GM13977 (cell line): ENCODE results near the gene RLF.

Experiments used
- DNase-seq: peaks from one replicate; pipeline ENCODE4 v3.0.0; 2012; ENCODE audit warnings: low spot score
- in situ Hi-C: fragments of 300-500 bp; cut with MboI; formaldehyde crosslinking; loops from one replicate; pipeline ENCODE4 v1.12.0; 2022; ENCODE audit warnings: low sequenced_read_pairs, low pct_unique_long_range_greater_than_20kb, mixed read lengths, inconsistent platforms; ENCODE audit not compliant: unreplicated experiment
- TF ChIP-seq, protein P1 (sequence below): IDR thresholded peaks from 2 replicates; pipeline ENCODE4 v1.5.1; 2012; ENCODE audit warnings: mild to moderate bottlenecking, control low read depth; ENCODE audit not compliant: insufficient read depth; ENCODE audit errors: extremely low read depth, missing control alignments

Gene RLF

DNA sequence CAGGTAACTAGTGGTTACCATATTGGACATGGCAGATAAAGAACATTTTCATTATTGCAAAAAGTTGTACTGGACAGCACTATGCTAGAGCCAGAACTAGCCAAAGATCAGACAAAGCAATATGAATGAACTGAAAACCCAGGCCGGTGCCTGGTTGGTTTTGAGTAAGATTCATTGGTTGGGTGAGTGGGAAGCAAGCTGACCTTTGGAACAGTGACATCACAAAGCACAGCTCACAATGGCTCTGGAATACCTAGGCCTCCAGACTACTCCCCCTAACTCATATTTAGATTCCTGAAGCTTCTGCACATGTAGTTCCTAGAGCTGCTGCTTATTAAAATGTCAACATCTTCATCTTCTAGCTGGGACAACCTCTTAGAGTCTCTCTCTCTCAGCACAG lies 86.5 kb downstream of the RLF start, which contains the start of gene TMCO2:
TSS of gene TMCO2 (plus strand) at position 283 of the 400 bp plus-strand sequence. CDS start at position 340, 57 bp downstream.
- in situ Hi-C loops = no loop called here
- TF ChIP-seq, protein P1, sequence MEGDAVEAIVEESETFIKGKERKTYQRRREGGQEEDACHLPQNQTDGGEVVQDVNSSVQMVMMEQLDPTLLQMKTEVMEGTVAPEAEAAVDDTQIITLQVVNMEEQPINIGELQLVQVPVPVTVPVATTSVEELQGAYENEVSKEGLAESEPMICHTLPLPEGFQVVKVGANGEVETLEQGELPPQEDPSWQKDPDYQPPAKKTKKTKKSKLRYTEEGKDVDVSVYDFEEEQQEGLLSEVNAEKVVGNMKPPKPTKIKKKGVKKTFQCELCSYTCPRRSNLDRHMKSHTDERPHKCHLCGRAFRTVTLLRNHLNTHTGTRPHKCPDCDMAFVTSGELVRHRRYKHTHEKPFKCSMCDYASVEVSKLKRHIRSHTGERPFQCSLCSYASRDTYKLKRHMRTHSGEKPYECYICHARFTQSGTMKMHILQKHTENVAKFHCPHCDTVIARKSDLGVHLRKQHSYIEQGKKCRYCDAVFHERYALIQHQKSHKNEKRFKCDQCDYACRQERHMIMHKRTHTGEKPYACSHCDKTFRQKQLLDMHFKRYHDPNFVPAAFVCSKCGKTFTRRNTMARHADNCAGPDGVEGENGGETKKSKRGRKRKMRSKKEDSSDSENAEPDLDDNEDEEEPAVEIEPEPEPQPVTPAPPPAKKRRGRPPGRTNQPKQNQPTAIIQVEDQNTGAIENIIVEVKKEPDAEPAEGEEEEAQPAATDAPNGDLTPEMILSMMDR = no peak
- DNase-seq = no peak

DNA sequence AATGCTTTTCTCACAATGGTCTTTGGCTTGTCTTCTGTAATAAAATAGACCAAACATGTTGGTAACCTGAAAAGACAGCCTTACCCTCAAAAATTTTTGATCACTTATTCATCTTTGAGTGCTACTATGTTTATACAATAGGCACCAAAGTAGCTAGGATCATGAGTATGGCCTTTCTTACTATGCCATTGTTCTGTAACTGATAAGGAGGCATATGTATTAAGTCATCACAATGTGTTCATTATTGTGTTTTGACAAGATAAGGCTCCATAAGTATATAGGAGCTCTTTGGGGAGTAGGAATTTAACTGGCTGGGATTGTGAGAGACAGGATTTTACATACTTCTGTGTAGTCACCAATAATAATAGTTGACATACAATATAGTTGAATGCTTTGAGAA lies 87.2 kb downstream of the RLF start:
- TF ChIP-seq, protein P1 = no peak
- DNase-seq = no peak
- in situ Hi-C loops = no loop called here

DNA sequence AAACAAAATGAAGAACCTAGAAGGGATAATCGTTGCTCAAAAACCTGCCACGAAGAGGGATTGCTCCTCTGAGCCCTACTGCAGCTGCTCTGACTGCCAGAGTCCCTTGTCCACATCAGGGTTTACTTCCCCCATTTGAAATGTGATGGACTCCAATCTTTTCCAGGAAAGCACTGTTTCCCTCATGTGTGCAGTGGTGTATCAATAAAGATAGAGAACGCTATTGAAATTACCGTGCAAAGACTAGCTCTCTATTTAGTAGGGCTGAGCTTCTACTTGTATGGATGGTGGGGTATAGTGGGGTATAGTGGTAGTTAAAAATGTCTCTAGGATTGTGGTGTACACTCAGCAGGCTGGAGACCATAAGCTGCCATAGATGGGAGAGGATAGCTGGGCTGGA lies 90.3 kb downstream of the RLF start:
- in situ Hi-C loops = no loop called here
- TF ChIP-seq, protein P1 = no peak
- no peak for DNase-seq

DNA sequence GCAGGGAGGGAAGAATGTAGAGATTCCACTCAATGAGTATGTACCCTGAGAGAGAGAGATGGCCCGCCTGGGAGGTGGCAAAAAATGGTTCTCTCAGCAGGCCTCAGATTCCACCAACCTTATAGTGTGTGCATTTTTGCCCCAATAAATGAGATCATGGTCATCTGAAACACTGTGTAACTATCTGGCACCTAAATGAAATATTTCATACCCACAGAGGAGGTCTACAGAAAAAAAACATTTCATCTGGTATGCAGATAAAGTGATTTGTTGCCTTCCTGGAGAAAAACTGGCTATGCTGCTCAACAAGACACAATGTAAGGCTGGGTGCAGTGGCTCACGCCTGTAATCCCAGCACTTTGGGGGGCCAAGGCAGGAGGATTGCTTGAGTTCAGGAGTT lies 91.4 kb downstream of the RLF start:
- in situ Hi-C loops = no loop called here
- TF ChIP-seq, protein P1 = no peak
- no peak for DNase-seq

DNA sequence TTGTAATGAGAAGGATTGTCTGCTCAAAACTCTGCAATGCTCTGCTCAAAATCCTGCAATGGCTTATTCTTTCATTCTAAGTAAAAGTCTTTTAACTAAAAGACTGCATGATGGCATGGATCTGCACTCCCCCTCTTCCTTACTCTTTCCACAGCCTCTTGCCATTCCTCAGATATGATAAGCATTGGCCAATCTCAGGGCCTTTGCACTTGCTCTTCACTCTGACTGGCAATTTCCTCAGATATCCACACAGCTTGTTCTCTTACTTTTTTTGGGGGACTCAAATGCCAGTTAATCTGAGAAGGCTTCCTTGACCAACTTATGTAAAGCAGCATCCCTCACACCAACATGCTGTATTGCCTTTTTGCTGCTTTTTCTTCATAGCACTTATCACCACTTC lies 94.0 kb downstream of the RLF start:
- no peak for DNase-seq
- TF ChIP-seq, protein P1 = no peak
- in situ Hi-C loops = no loop called here

DNA sequence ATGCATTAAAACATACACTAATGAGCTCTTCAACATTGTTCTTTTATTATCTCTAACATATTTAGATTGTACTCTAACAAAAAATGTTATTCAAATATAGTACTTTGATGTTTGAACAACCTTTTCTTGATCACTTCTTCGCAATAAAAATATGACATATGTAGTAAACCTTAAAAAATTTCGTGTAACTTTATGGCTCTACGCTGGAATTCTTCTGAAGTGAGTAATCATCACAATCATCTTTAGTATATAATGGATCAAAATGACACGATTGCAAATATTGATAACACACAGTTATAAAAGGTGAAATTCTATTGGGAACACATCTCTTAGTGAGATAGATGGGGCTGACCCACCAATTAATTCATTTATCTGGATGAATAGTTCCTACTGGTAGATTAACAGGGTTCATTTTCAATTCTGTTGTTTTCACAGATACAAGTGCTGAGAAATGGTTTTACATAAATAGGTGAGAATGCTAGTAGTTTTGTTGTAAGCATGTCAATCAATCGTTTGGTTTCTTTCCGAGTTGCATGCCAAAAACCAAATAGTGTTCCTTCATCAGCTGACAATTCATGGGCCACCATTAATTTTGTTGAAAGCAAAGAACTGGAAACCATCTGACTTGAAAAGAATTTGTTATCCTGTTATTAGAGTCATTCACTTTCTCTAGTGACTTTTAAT lies 95.4 kb downstream of the RLF start:
- no peak for DNase-seq
- TF ChIP-seq, protein P1 = no peak
- in situ Hi-C loops = no loop called here
